GM18499 (cell line): ENCODE data around the gene ERP44.
"Not testable (repeated sequence)": the region's sequence is repeated elsewhere in the genome, so short reads cannot be mapped to it uniquely, and the experiment has no call there.

Experiments
- ATAC-seq: cut with Tn5 transposase; IDR thresholded peaks from one replicate; pipeline ENCODE4 v1.9.1; 2021; ENCODE audit warnings: moderate number of reproducible peaks; ENCODE audit not compliant: insufficient read depth, unreplicated experiment

ERP44 gene

GRCh38 chr9:100020121-100020795 lies 78.5 kb downstream of the ERP44 start:
- no peak for ATAC-seq

GRCh38 chr9:100019541-100019940 lies 79.3 kb downstream of the ERP44 start:
- no peak for ATAC-seq

- no peak for ATAC-seq
Observed at GRCh38 chr9:100014846-100015245, 84.0 kb downstream of the ERP44 start.

- no peak for ATAC-seq
Observed at GRCh38 chr9:100013573-100013972, 85.2 kb downstream of the ERP44 start.

GRCh38 chr9:100012279-100012678 lies 86.5 kb downstream of the ERP44 start:
- ATAC-seq = no peak

GRCh38 chr9:100011062-100011681 lies 87.6 kb downstream of the ERP44 start:
- no peak for ATAC-seq

- no peak for ATAC-seq
Observed at GRCh38 chr9:99999797-100000196, 99.0 kb downstream of the ERP44 start.

- no peak for ATAC-seq
Observed at GRCh38 chr9:99998866-99999265, 99.9 kb downstream of the ERP44 start.

GRCh38 chr9:99998266-99998665 lies 100.5 kb downstream of the ERP44 start:
- ATAC-seq = no peak

GRCh38 chr9:99990508-99990907 lies 108.3 kb downstream of the ERP44 start:
- ATAC-seq = not testable (repeated sequence)

- ATAC-seq = no peak
Observed at GRCh38 chr9:99986642-99987041, 112.2 kb downstream of the ERP44 start.

GRCh38 chr9:99980598-99980997 lies 118.2 kb downstream of the ERP44 start:
- no peak for ATAC-seq

GRCh38 chr9:99978221-99978620 lies 120.6 kb downstream of the ERP44 start:
- no peak for ATAC-seq

GRCh38 chr9:99977033-99977792 lies 121.6 kb downstream of the ERP44 start:
- ATAC-seq = no peak

- ATAC-seq = no peak
Observed at GRCh38 chr9:99973455-99973854, 125.3 kb downstream of the ERP44 start.

GRCh38 chr9:99971410-99971809 lies 127.4 kb downstream of the ERP44 start:
- no peak for ATAC-seq

GRCh38 chr9:99970481-99970880 lies 128.3 kb downstream of the ERP44 start:
- no peak for ATAC-seq

GRCh38 chr9:99967457-99967856 lies 131.3 kb downstream of the ERP44 start:
- ATAC-seq = no peak

GRCh38 chr9:99966716-99967115 lies 132.1 kb downstream of the ERP44 start:
- ATAC-seq = no peak

- ATAC-seq = no peak
Observed at GRCh38 chr9:99966001-99966400, 132.8 kb downstream of the ERP44 start.

- ATAC-seq = no peak
Observed at GRCh38 chr9:99964336-99964735, 134.5 kb downstream of the ERP44 start.
